IMR-90 (cell line): Measurements from ENCODE around the gene HRH1. TPM values are rescaled to one million over a fixed set of nuclear protein-coding genes. Genes with fewer than 3 reads are reported as not detected.

Experiments
- ATAC-seq: fragments of 200-7000 bp; cut with Tn5 transposase; 2 replicates; pipeline ENCODE4 v1.9.1; 2020; ENCODE audit warnings: low read depth, mild to moderate bottlenecking, moderate library complexity
- BruUV-seq: library from RNA; stranded (reverse); fragments of 400-500 nt; replicated peaks from 2 replicates; lab custom pipeline; 2021; lab: Mats Ljungman, UMichigan
- CTCF ChIA-PET: fragments of 300-600 bp; formaldehyde crosslinking; extraction: SDS; loops from one replicate; lab custom pipeline; 2021; ENCODE audit warnings: antibody characterized with exemption; lab: Yijun Ruan, JAX
- POLR2A ChIA-PET: fragments of 300-600 bp; sonication (Branson Sonifier 250); formaldehyde crosslinking; loops from one replicate; lab custom pipeline; 2022; ENCODE audit warnings: antibody characterized with exemption; ENCODE audit not compliant: unreplicated experiment; lab: Charles Lee
- DNase-seq: peaks from one replicate; pipeline ENCODE4 v3.0.0; 2013
- H2AFZ ChIP-seq: replicated peaks from 2 replicates; pipeline ENCODE3; 2013; ENCODE audit warnings: low read length, mild to moderate bottlenecking; ENCODE audit not compliant: poor library complexity
- H2AK5ac ChIP-seq: 2 replicates; pipeline ENCODE4 v1.6.1; 2013; ENCODE audit warnings: low read depth, low read length, inconsistent platforms
- H2AK9ac ChIP-seq: replicated peaks from 2 replicates; pipeline ENCODE3; 2013; ENCODE audit warnings: mild to moderate bottlenecking, low read depth, low read length, moderate library complexity; ENCODE audit not compliant: poor library complexity
- H2BK120ac ChIP-seq: 2 replicates; pipeline ENCODE4 v1.6.1; 2013; ENCODE audit warnings: low read depth, low read length, inconsistent platforms
- H2BK15ac ChIP-seq: 3 replicates; pipeline ENCODE4 v1.6.1; 2013; ENCODE audit warnings: low read depth, low read length, inconsistent platforms
- H2BK20ac ChIP-seq: 2 replicates; pipeline ENCODE4 v1.6.1; 2013; ENCODE audit warnings: low read depth, mild to moderate bottlenecking, inconsistent platforms, low read length, moderate library complexity
- H2BK5ac ChIP-seq: 2 replicates; pipeline ENCODE4 v1.6.1; 2013; ENCODE audit warnings: mild to moderate bottlenecking, low read depth, low read length, inconsistent platforms; ENCODE audit not compliant: poor library complexity, severe bottlenecking
- H3K14ac ChIP-seq: replicated peaks from 2 replicates; pipeline ENCODE4 v1.6.1; 2013; ENCODE audit warnings: low read depth, low read length, inconsistent platforms
- H3K18ac ChIP-seq: 2 replicates; pipeline ENCODE4 v1.6.1; 2013; ENCODE audit warnings: low read depth, low read length, control low read depth
- H3K23ac ChIP-seq: 2 replicates; pipeline ENCODE4 v1.6.1; 2013; ENCODE audit warnings: low read depth, low read length, inconsistent platforms
- H3K27ac ChIP-seq: 2 replicates; pipeline ENCODE4 v1.5.1; 2013; ENCODE audit warnings: mild to moderate bottlenecking, control low read depth, low read length; ENCODE audit not compliant: insufficient read depth
- H3K27me3 ChIP-seq: 2 replicates; pipeline ENCODE4 v1.6.1; 2013; ENCODE audit warnings: low read length; ENCODE audit not compliant: control insufficient read depth, insufficient read depth
- H3K36me3 ChIP-seq: 2 replicates; pipeline ENCODE4 v1.6.1; 2013; ENCODE audit warnings: low read length, mixed read lengths; ENCODE audit not compliant: control insufficient read depth, insufficient read depth
- H3K4ac ChIP-seq: 2 replicates; pipeline ENCODE4 v1.6.1; 2013; ENCODE audit warnings: low read depth, low read length, inconsistent platforms
- H3K4me1 ChIP-seq: 2 replicates; pipeline ENCODE4 v1.6.1; 2013; ENCODE audit warnings: low read length, mixed read lengths; ENCODE audit not compliant: control insufficient read depth, insufficient read depth
- H3K4me2 ChIP-seq: 2 replicates; pipeline ENCODE4 v1.6.1; 2013; ENCODE audit warnings: low read depth, mild to moderate bottlenecking, control low read depth, low read length, moderate library complexity
- H3K4me3 ChIP-seq: 2 replicates; pipeline ENCODE4 v1.5.1; 2013; ENCODE audit warnings: low read depth, mild to moderate bottlenecking, control low read depth, low read length, moderate library complexity; ENCODE audit not compliant: insufficient read depth
- H3K56ac ChIP-seq: 2 replicates; pipeline ENCODE4 v1.6.1; 2013; ENCODE audit warnings: low read length, inconsistent platforms; ENCODE audit not compliant: insufficient read depth; ENCODE audit errors: extremely low read depth
- H3K79me1 ChIP-seq, 2 experiments: 2 replicates each; pipeline ENCODE4 v1.6.1; 2013; ENCODE audit warnings: low read length in 2 of 2, inconsistent platforms in 1 of 2, low read depth in 1 of 2
- H3K9ac ChIP-seq: 2 replicates; pipeline ENCODE4 v1.6.1; 2013; ENCODE audit warnings: low read depth, low read length, control low read depth
- H3K9me1 ChIP-seq: 2 replicates; pipeline ENCODE4 v1.6.1; 2013; ENCODE audit warnings: low read length, inconsistent platforms; ENCODE audit not compliant: insufficient read depth
- H3K9me3 ChIP-seq: 2 replicates; pipeline ENCODE4 v1.6.1; 2013; ENCODE audit warnings: low read length; ENCODE audit not compliant: control insufficient read depth, insufficient read depth
- H4K20me1 ChIP-seq: 2 replicates; pipeline ENCODE4 v1.6.1; 2013; ENCODE audit warnings: low read length, inconsistent platforms; ENCODE audit not compliant: insufficient read depth
- H4K5ac ChIP-seq: 2 replicates; pipeline ENCODE4 v1.6.1; 2013; ENCODE audit warnings: mild to moderate bottlenecking, low read depth, low read length, control low read depth
- H4K8ac ChIP-seq, 2 experiments: 2 replicates each; pipeline ENCODE4 v1.6.1; 2013; ENCODE audit warnings: low read depth in 2 of 2, low read length in 2 of 2, control low read depth in 1 of 2, inconsistent platforms in 1 of 2
- H4K91ac ChIP-seq: 2 replicates; pipeline ENCODE4 v1.6.1; 2013; ENCODE audit warnings: low read depth, low read length, inconsistent platforms; ENCODE audit not compliant: insufficient read depth
- FOS ChIP-seq: fragments of 150-350 bp; IDR thresholded peaks from 2 replicates; pipeline ENCODE4 v1.6.1; 2016; ENCODE audit warnings: low read depth, low read length
- MAZ ChIP-seq: IDR thresholded peaks from 2 replicates; pipeline ENCODE4 v1.6.1; 2012; ENCODE audit warnings: low read depth, mild to moderate bottlenecking, low read length, improper control_type of control experiment, moderate library complexity, borderline replicate concordance
- MXI1 ChIP-seq: IDR thresholded peaks from 2 replicates; pipeline ENCODE4 v1.6.1; 2012; ENCODE audit warnings: low read depth, mild to moderate bottlenecking, low read length, moderate library complexity, borderline replicate concordance
- POLR2A ChIP-seq: IDR thresholded peaks from 2 replicates; pipeline ENCODE4 v1.6.1; 2012; ENCODE audit warnings: mild to moderate bottlenecking, low read depth, low read length
- RCOR1 ChIP-seq: IDR thresholded peaks from 2 replicates; pipeline ENCODE4 v1.6.1; 2012; ENCODE audit warnings: mild to moderate bottlenecking, low read length, improper control_type of control experiment; ENCODE audit not compliant: insufficient replicate concordance
- RFX5 ChIP-seq: IDR thresholded peaks from 2 replicates; pipeline ENCODE4 v1.8.0; 2012; ENCODE audit warnings: low read depth, mild to moderate bottlenecking, low read length, moderate library complexity
- WGBS, 2 experiments: methylation state at CpG; one replicate each; pipeline versions ENCODE4 v1.1.5 to v1.1.7; 2013; ENCODE audit warnings: missing lambda C conversion rate in 2 of 2; ENCODE audit not compliant: insufficient read length in 1 of 2; ENCODE audit errors: extremely low coverage in 2 of 2; 5-methylcytosine and 5-hydroxymethylcytosine counted together
- dilution Hi-C: fragments of 300-500 bp; cut with HindIII; formaldehyde crosslinking; loops from one replicate; pipeline ENCODE4 v1.14.3; 2018; ENCODE audit warnings: low sequenced_read_pairs; ENCODE audit not compliant: unreplicated experiment
- in situ Hi-C: fragments of 300-500 bp; cut with MboI; formaldehyde crosslinking; loops from 3 replicates; pipeline ENCODE4 v1.14.3; 2019; ENCODE audit warnings: low sequenced_read_pairs, inconsistent platforms, mixed read lengths
- intact Hi-C: fragments of 100-400 bp; cut with micrococcal nuclease; formaldehyde crosslinking; loops from 2 replicates; pipeline ENCODE4 v1.10.0; 2022
- polyA plus RNA-seq, 3 experiments: library from polyadenylated mRNA; depleted of rRNA; stranded (reverse); fragments of >200 nt; gene quantifications; 2 replicates each; pipeline ENCODE4 v1.2.3, GENCODE V29; 2012; ENCODE audit warnings: low replicate concordance in 1 of 3
- total RNA-seq: library from RNA; depleted of rRNA; stranded (reverse); fragments of >200 nt; gene quantifications from 2 replicates; pipeline ENCODE4 v1.2.3, GENCODE V29; 2012
- TF ChIP-seq, protein P1 (sequence below): conservative IDR thresholded peaks from 2 replicates; pipeline ENCODE4 v1.5.1; 2012; ENCODE audit warnings: mild to moderate bottlenecking, low read depth, low read length, improper control_type of control experiment
- TF ChIP-seq, protein P2 (sequence below): fragments of 150-350 bp; IDR thresholded peaks from 2 replicates; pipeline ENCODE4 v1.6.1; 2016; ENCODE audit warnings: low read depth, mild to moderate bottlenecking, low read length, moderate library complexity, borderline replicate concordance

The HRH1 gene
- total and polyA plus RNA-seq, 2 of the 4 experiments (the other 2 are of a cell fraction): 7.6 to 16.1 TPM

DNA sequence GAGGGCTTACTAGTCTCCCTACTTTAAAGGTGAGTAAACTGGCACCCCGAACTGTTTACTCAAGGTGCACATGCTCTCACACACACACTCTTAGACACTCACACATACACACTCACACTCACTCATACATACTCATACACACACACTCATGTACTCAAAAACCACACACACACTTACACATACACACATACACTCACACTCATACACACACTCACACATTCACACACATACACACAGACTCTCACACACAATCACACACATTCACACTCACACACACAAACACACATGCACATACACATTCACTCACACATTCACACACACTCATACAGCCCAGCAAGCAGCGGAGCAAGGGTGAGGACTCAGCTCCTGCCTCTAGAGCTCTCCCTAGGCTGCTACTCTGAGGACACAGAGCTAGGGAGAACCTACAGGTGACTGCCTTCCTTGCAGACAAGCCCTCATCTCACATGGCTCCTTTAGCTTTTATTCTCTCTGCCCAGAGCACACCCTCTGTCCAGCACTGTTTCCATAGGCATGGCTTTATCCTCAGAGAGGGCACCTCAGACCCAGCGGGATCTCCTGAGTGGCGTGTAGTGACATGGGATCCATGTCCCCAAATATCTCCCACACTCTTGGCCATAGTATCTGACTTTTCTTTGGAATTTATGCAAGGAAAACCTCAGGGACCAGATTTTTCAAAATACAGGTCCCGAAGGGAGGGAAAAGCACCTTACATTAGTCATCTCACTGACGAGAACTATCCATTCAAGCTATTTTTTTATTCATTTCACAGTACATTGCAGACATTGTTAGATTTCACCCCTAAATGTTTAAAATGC is 91.8 kb downstream of the HRH1 start (continued):
- TF ChIP-seq RFX5 (no peak), MXI1 (no peak)

DNA sequence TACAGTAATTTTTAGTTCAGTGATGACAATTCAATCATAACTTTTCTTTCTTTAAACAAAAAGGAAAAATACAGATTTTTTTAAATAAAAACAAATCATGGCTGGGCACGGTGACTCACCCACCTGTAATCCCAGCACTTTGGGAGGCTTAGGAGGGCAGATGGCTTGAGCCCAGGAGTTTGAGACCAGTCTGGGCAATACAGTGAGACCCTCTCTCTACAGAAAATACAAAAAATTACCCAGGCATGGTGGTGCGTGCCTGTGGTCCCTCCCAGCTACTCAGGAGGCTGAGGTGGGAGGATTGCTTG is 92.3 kb downstream of the HRH1 start:
- no peak overlapping the region for H2BK20ac ChIP-seq
- no peaks in the 10 kb centered on the region for H3K9me3 ChIP-seq
- no peak overlapping the region for H3K4me3 ChIP-seq
- H2BK15ac ChIP-seq: no peak overlapping the region
- H3K79me1 ChIP-seq: peaks cover 42 to 76% of the 10 kb centered on the region in 2 experiments
- H2BK5ac ChIP-seq: no peak overlapping the region
- ChIA-PET POLR2A (no interaction called here), CTCF (no interaction called here)
- H2AK9ac ChIP-seq: no peak overlapping the region
- no TSS peak for BruUV-seq
- H4K8ac ChIP-seq: no peak overlapping the region
- no peak overlapping the region for H3K14ac ChIP-seq
- peaks cover 6% of the 10 kb centered on the region for H3K4me1 ChIP-seq
- no peak overlapping the region for H4K5ac ChIP-seq
- in situ Hi-C loops: no loop called here
- H4K20me1 ChIP-seq: 0 out of 2 replicates have a peak, but pooled peaks cover 8% of the 10 kb centered on the region
- no peak overlapping the region for H3K18ac ChIP-seq
- H3K4ac ChIP-seq: no peak overlapping the region
- no peaks in the 10 kb centered on the region for H3K27me3 ChIP-seq
- peaks cover 4% of the 10 kb centered on the region; the same call in 1 of the 2 replicates for H3K36me3 ChIP-seq
- peaks cover 25% of the 10 kb centered on the region for H3K9me1 ChIP-seq
- H3K23ac ChIP-seq: no peak overlapping the region
- no peak for ATAC-seq
- no peak overlapping the region for H3K4me2 ChIP-seq
- H2AK5ac ChIP-seq: no peak overlapping the region
- intact Hi-C loops: no loop called here
- no CpG with 5 or more reads among the region's 2 CpGs for WGBS, 2 experiments
- no peak overlapping the region for H3K9ac ChIP-seq
- no peak overlapping the region for H4K91ac ChIP-seq
- TF ChIP-seq FOS (no peak), POLR2A (no peak), MXI1 (no peak), RFX5 (no peak), MAZ (no peak), RCOR1 (no peak)
- TF ChIP-seq, protein P1, sequence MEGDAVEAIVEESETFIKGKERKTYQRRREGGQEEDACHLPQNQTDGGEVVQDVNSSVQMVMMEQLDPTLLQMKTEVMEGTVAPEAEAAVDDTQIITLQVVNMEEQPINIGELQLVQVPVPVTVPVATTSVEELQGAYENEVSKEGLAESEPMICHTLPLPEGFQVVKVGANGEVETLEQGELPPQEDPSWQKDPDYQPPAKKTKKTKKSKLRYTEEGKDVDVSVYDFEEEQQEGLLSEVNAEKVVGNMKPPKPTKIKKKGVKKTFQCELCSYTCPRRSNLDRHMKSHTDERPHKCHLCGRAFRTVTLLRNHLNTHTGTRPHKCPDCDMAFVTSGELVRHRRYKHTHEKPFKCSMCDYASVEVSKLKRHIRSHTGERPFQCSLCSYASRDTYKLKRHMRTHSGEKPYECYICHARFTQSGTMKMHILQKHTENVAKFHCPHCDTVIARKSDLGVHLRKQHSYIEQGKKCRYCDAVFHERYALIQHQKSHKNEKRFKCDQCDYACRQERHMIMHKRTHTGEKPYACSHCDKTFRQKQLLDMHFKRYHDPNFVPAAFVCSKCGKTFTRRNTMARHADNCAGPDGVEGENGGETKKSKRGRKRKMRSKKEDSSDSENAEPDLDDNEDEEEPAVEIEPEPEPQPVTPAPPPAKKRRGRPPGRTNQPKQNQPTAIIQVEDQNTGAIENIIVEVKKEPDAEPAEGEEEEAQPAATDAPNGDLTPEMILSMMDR: no peak
- TF ChIP-seq, protein P2, sequence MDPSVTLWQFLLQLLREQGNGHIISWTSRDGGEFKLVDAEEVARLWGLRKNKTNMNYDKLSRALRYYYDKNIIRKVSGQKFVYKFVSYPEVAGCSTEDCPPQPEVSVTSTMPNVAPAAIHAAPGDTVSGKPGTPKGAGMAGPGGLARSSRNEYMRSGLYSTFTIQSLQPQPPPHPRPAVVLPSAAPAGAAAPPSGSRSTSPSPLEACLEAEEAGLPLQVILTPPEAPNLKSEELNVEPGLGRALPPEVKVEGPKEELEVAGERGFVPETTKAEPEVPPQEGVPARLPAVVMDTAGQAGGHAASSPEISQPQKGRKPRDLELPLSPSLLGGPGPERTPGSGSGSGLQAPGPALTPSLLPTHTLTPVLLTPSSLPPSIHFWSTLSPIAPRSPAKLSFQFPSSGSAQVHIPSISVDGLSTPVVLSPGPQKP: no peak
- no peak overlapping the region for H3K27ac ChIP-seq
- H3K56ac ChIP-seq: no peak overlapping the region
- H2BK120ac ChIP-seq: no peak overlapping the region
- H2AFZ ChIP-seq: no peak overlapping the region
- no peak for DNase-seq
- dilution Hi-C loops: no loop called here
